Stimulated activated naive CD8-positive, alpha-beta T cell treated with anti-CD3 and anti-CD28 coated beads, Interleukin-15, amount 100 ng/mL, for 72 hours (primary cell): ENCODE results near the gene CCDC85A.

ENCODE experiments used
- ATAC-seq: fragments of 150-1000 bp; cut with Tn5 transposase; 2 replicates; pipeline ENCODE4 v1.10.0; 2021; ENCODE audit warnings: mild to moderate bottlenecking, moderate library complexity
- DNase-seq, 2 donors: peaks; one replicate each; pipeline ENCODE4 v3.0.0; 2021 to 2022
- H3K27ac Mint-ChIP-seq, 2 donors: one replicate each; pipeline ENCODE4 v1.8.0; 2022; ENCODE audit warnings: mild to moderate bottlenecking in 2 of 2, mixed read lengths in 2 of 2, moderate library complexity in 2 of 2
- H3K27me3 Mint-ChIP-seq: one replicate; pipeline ENCODE4 v1.8.0; 2022; ENCODE audit warnings: mixed read lengths
- H3K4me1 Mint-ChIP-seq: one replicate; pipeline ENCODE4 v1.8.0; 2022; ENCODE audit warnings: mild to moderate bottlenecking, mixed read lengths
- H3K4me3 Mint-ChIP-seq, 2 donors: one replicate each; pipeline ENCODE4 v1.8.0; 2022; ENCODE audit warnings: mild to moderate bottlenecking in 2 of 2, mixed read lengths in 2 of 2, moderate library complexity in 1 of 2
- H3K9me3 Mint-ChIP-seq, 2 donors: one replicate each; pipeline ENCODE4 v1.8.0; 2022; ENCODE audit warnings: mixed read lengths in 2 of 2

Gene CCDC85A

GRCh38 chr2:56386657-56387056 lies 202.9 kb downstream of the CCDC85A start:
- Mint-ChIP-seq H3K4me1 (no peaks in the 10 kb centered on the region), H3K27ac (no peak overlapping the region), H3K27me3 (no peaks in the 10 kb centered on the region), H3K4me3 (no peak overlapping the region), H3K9me3 (no peaks in the 10 kb centered on the region)
- ATAC-seq (no peak), DNase-seq (no peak)

GRCh38 chr2:56390644-56391043 lies 206.9 kb downstream of the CCDC85A start:
- Mint-ChIP-seq H3K9me3 (peaks cover 0 to 4% of the 10 kb centered on the region in 2 donors), H3K27me3 (no peaks in the 10 kb centered on the region), H3K4me1 (no peaks in the 10 kb centered on the region), H3K27ac (no peak overlapping the region), H3K4me3 (no peak overlapping the region)
- ATAC-seq, result no peak
- no peak for DNase-seq

- Mint-ChIP-seq H3K4me3 (no peak overlapping the region), H3K27me3 (no peaks in the 10 kb centered on the region), H3K4me1 (no peaks in the 10 kb centered on the region), H3K27ac (no peak overlapping the region), H3K9me3 (peaks cover 5 to 20% of the 10 kb centered on the region in 2 donors)
- ATAC-seq, result no peak
- DNase-seq, result no peak
Observed at GRCh38 chr2:56410140-56410539, 226.3 kb downstream of the CCDC85A start.

- no peak overlapping the region for H3K27ac Mint-ChIP-seq
- no peaks in the 10 kb centered on the region for H3K4me1 Mint-ChIP-seq
- ATAC-seq (no peak), DNase-seq (no peak)
- peaks cover 19 to 22% of the 10 kb centered on the region in 2 donors for H3K9me3 Mint-ChIP-seq
- H3K4me3 Mint-ChIP-seq, result no peak overlapping the region
- H3K27me3 Mint-ChIP-seq, result no peaks in the 10 kb centered on the region
Observed at GRCh38 chr2:56416500-56417176, 232.8 kb downstream of the CCDC85A start.
